K562 (cell line): Measurements from ENCODE around the gene KAT7. TPM values are rescaled to one million over a fixed set of nuclear protein-coding genes. Genes with fewer than 3 reads are reported as not detected.
A peak's percentile ranks its signal among the peaks of the same experiment; 100 is the strongest.

ENCODE experiments used
- ATAC-seq: fragments of 200-7000 bp; cut with Tn5 transposase; 3 replicates; pipeline ENCODE4 v1.9.1; 2020; ENCODE audit warnings: moderate library complexity
- BruUV-seq: library from RNA; stranded (reverse); fragments of 400-500 nt; replicated peaks from 2 replicates; lab custom pipeline; 2021; lab: Mats Ljungman, UMichigan
- CTCF ChIA-PET: fragments of 300-600 bp; formaldehyde crosslinking; extraction: SDS; loops from one replicate; lab custom pipeline; 2021; ENCODE audit warnings: low intra/inter-chr PET ratio; lab: Yijun Ruan, JAX
- POLR2A ChIA-PET: fragments of 300-600, 350-650 bp; sonication (Branson Sonifier 250); formaldehyde crosslinking; extraction: SDS; loops from one replicate; lab custom pipeline; 2021; ENCODE audit warnings: antibody characterized with exemption, inconsistent platforms; lab: Yijun Ruan, JAX
- DNase-seq, 4 experiments: peaks; one replicate each; pipeline versions ENCODE4 v3.0.0 to v3.0.0-alpha.2; 2011 to 2018; ENCODE audit warnings: low spot score in 3 of 4, mixed read lengths in 3 of 4; ENCODE audit errors: extremely low read depth in 1 of 4
- FAIRE-seq: peaks from 2 replicates; lab custom pipeline; 2011; peaks lifted over from hg19 to GRCh38; lab: Jason Lieb, UNC
- H2AFZ ChIP-seq: 2 replicates; pipeline ENCODE4 v1.6.0; 2011; ENCODE audit warnings: low read depth, low read length, control low read depth, inconsistent platforms
- H3K27ac ChIP-seq: fragments of 200-600 bp; 3 replicates; pipeline ENCODE4 v1.8.0; 2011; ENCODE audit warnings: low read depth, mild to moderate bottlenecking, control low read depth, inconsistent platforms, low read length, moderate library complexity, mixed read lengths; ENCODE audit errors: extremely low read depth
- H3K27me3 ChIP-seq, 2 experiments: fragments of 300-600 bp in 1 of 2; 2 replicates in 1 of 2; 3 replicates in 1 of 2; pipeline versions ENCODE4 v1.6.0 to v1.8.0; 2011; ENCODE audit warnings: inconsistent platforms in 2 of 2, low read length in 2 of 2, mild to moderate bottlenecking in 1 of 2, mixed read lengths in 1 of 2, moderate library complexity in 1 of 2; ENCODE audit not compliant: control insufficient read depth in 2 of 2, insufficient read depth in 2 of 2
- H3K36me3 ChIP-seq: fragments of 300-600 bp; 3 replicates; pipeline ENCODE4 v1.8.0; 2011; ENCODE audit warnings: mild to moderate bottlenecking, low read length, inconsistent platforms; ENCODE audit not compliant: control insufficient read depth, insufficient read depth
- H3K4me1 ChIP-seq, 2 experiments: fragments of 200-600 bp in 1 of 2; replicated peaks in 1 of 2; 2 replicates in 1 of 2; 3 replicates in 1 of 2; pipeline versions ENCODE4 v1.5.1 to v1.8.0; 2011; ENCODE audit warnings: inconsistent platforms in 2 of 2, low read length in 2 of 2, mild to moderate bottlenecking in 1 of 2, mixed read lengths in 1 of 2, moderate library complexity in 1 of 2; ENCODE audit not compliant: control insufficient read depth in 2 of 2, insufficient read depth in 2 of 2
- H3K4me2 ChIP-seq: 2 replicates; pipeline ENCODE4 v1.6.1; 2011; ENCODE audit warnings: low read length, control low read depth, inconsistent platforms, mixed read lengths; ENCODE audit not compliant: insufficient read depth
- H3K4me3 ChIP-seq: fragments of 200-600 bp; sonication (generic), shearing (Covaris generic); 2 replicates; pipeline ENCODE4 v1.5.1; 2016; ENCODE audit warnings: control low read depth, inconsistent platforms
- H3K79me2 ChIP-seq: fragments of 200-600 bp; 3 replicates; pipeline ENCODE4 v1.8.0; 2011; ENCODE audit warnings: low read length, inconsistent platforms; ENCODE audit not compliant: control insufficient read depth, insufficient read depth
- H3K9ac ChIP-seq, 2 experiments: 2 replicates each; pipeline versions ENCODE4 v1.6.0 to v1.6.1; 2011; ENCODE audit warnings: low read depth in 2 of 2, low read length in 2 of 2, control low read depth in 1 of 2, inconsistent platforms in 1 of 2, mild to moderate bottlenecking in 1 of 2, mixed read lengths in 1 of 2; ENCODE audit not compliant: insufficient read depth in 1 of 2
- H3K9me1 ChIP-seq: one replicate; pipeline ENCODE4 v1.6.0; 2011; ENCODE audit warnings: inconsistent platforms, mild to moderate bottlenecking, low read length, moderate library complexity; ENCODE audit not compliant: control insufficient read depth, insufficient read depth
- H3K9me3 ChIP-seq: replicated peaks from 2 replicates; pipeline ENCODE4 v1.5.1; 2011; ENCODE audit warnings: low read depth, low read length, inconsistent platforms; ENCODE audit not compliant: control insufficient read depth, insufficient read depth
- H4K20me1 ChIP-seq: replicated peaks from 2 replicates; pipeline ENCODE4 v1.6.1; 2011; ENCODE audit warnings: low read length, inconsistent platforms, mixed read lengths; ENCODE audit not compliant: control insufficient read depth, insufficient read depth
- ATF7 ChIP-seq: fragments of 450-650 bp; IDR thresholded peaks from 2 replicates; pipeline ENCODE4 v1.7.1; 2014; ENCODE audit warnings: mild to moderate bottlenecking, moderate library complexity
- NR2C2 ChIP-seq, 2 experiments: fragments of 200-800 bp in 1 of 2; sonication (Bioruptor generic) in 1 of 2; sonication (generic) in 1 of 2; formaldehyde crosslinking in 1 of 2; IDR thresholded peaks; 2 replicates each; pipeline versions ENCODE4 v1.6.1 to v1.8.0; 2016 to 2022; ENCODE audit warnings: mild to moderate bottlenecking in 1 of 2, missing compliant biosample characterization in 1 of 2, missing genetic modification characterization in 1 of 2, missing genetic modification reagents in 1 of 2
- POLR2H ChIP-seq: IDR thresholded peaks from 2 replicates; pipeline ENCODE4 v1.6.1; 2016; ENCODE audit warnings: missing genetic modification characterization, low read depth, mild to moderate bottlenecking, control low read depth, missing compliant biosample characterization, moderate library complexity
- WGBS: fragments of 100-300 bp; shearing (Covaris generic); methylation state at CpG from one replicate; pipeline ENCODE4 v1.1.6; 2016; ENCODE audit warnings: low coverage, mixed read lengths; ENCODE audit not compliant: insufficient coverage; ENCODE audit errors: missing lambda C conversion rate; 5-methylcytosine and 5-hydroxymethylcytosine counted together
- in situ Hi-C: fragments of 300-500 bp; cut with MboI; formaldehyde crosslinking; loops from 4 replicates; pipeline ENCODE4 v1.15.0; 2018; ENCODE audit warnings: inconsistent platforms, mixed read lengths
- intact Hi-C: fragments of 100-400 bp; cut with micrococcal nuclease; formaldehyde crosslinking; loops from 2 replicates; pipeline ENCODE4 v1.14.2; 2022
- polyA plus RNA-seq, 8 experiments: library from polyadenylated mRNA; depleted of rRNA in 4 of 8; stranded (reverse) in 5 of 8; unstranded in 3 of 8; fragments of >200 nt; fragmentation: Nextera tagmentation in 2 of 8; fragmentation: Illumina TruSeq in 1 of 8; extraction: Ambion mirVana in 2 of 8; extraction: Trizol in 1 of 8; gene quantifications; 2 replicates each; pipeline versions ENCODE4 v1.2.1 to v1.2.3, GENCODE V29; 2011 to 2014; ENCODE audit warnings: inconsistent platforms in 1 of 8, missing spikeins in 1 of 8
- total RNA-seq, 7 experiments: library from RNA; depleted of rRNA in 6 of 7; stranded (reverse); fragments of >200 nt in 6 of 7; fragmentation: Illumina TruSeq in 2 of 7; extraction: Trizol in 2 of 7; gene quantifications; 2 replicates each; pipeline versions ENCODE4 v1.2.1 to v1.2.3, GENCODE V29; 2011 to 2021; ENCODE audit warnings: low replicate concordance in 1 of 7
- TF ChIP-seq, protein P1 (sequence below): sonication (generic); formaldehyde crosslinking; IDR thresholded peaks from 2 replicates; pipeline ENCODE4 v1.8.0; 2022; ENCODE audit warnings: mild to moderate bottlenecking, missing genetic modification reagents
- TF ChIP-seq, protein P2 (sequence below), 2 experiments: fragments of 450-650 bp in 1 of 2; sonication (generic) in 1 of 2; formaldehyde crosslinking in 1 of 2; IDR thresholded peaks in 1 of 2; conservative IDR thresholded peaks in 1 of 2; 2 replicates each; pipeline versions ENCODE4 v1.6.1 to v1.8.1; 2016 to 2023; ENCODE audit warnings: mild to moderate bottlenecking in 2 of 2, moderate library complexity in 2 of 2, inconsistent platforms in 1 of 2, missing genetic modification reagents in 1 of 2
- TF ChIP-seq, protein P3 (sequence below), 3 experiments: IDR thresholded peaks in 2 of 3; conservative IDR thresholded peaks in 1 of 3; 2 replicates each; pipeline ENCODE4 v1.5.1; 2011 to 2012; ENCODE audit warnings: low read length in 3 of 3, mild to moderate bottlenecking in 3 of 3, control low read depth in 2 of 3, improper control_type of control experiment in 1 of 3, inconsistent platforms in 1 of 3, low read depth in 1 of 3, mixed read lengths in 1 of 3, moderate library complexity in 1 of 3; ENCODE audit not compliant: insufficient read depth in 2 of 3
- TF ChIP-seq, protein P4 (sequence below): fragments of 450-650 bp; IDR thresholded peaks from 2 replicates; pipeline ENCODE4 v1.6.1; 2016; ENCODE audit warnings: mild to moderate bottlenecking

Gene KAT7
- total and polyA plus RNA-seq, 9 of the 15 experiments (the other 6 are each of a cell fraction or from before 2014, with no cell fraction given), result 10.8 to 57.3 (median 34.8) TPM

DNA sequence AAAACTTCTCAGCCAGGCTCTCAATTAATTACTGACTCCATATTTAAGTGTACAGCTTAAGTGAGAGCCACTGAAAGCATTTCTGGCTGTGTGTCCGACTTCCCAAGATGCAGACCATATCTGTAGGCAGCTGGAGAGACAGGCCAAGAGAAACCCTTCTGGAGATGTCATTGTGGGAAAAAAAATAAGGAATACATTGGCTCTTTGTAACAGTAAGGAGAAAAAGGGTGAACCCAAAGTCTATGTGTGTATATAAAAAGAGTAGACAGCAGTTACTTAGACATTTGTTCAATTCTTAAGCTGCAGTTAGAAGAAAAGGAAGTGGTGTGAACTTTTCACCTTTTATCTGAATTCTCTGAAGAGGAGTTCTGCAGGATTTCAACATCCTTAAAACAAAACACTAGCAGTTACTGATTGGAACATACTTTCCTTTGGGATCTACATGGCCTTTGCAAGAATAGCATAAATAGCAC, 46.3 kb upstream of the KAT7 start (continued):
- TF ChIP-seq, protein P1, sequence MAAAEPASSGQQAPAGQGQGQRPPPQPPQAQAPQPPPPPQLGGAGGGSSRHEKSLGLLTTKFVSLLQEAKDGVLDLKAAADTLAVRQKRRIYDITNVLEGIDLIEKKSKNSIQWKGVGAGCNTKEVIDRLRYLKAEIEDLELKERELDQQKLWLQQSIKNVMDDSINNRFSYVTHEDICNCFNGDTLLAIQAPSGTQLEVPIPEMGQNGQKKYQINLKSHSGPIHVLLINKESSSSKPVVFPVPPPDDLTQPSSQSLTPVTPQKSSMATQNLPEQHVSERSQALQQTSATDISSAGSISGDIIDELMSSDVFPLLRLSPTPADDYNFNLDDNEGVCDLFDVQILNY (CRISPR knock-in tag), result no peak

DNA sequence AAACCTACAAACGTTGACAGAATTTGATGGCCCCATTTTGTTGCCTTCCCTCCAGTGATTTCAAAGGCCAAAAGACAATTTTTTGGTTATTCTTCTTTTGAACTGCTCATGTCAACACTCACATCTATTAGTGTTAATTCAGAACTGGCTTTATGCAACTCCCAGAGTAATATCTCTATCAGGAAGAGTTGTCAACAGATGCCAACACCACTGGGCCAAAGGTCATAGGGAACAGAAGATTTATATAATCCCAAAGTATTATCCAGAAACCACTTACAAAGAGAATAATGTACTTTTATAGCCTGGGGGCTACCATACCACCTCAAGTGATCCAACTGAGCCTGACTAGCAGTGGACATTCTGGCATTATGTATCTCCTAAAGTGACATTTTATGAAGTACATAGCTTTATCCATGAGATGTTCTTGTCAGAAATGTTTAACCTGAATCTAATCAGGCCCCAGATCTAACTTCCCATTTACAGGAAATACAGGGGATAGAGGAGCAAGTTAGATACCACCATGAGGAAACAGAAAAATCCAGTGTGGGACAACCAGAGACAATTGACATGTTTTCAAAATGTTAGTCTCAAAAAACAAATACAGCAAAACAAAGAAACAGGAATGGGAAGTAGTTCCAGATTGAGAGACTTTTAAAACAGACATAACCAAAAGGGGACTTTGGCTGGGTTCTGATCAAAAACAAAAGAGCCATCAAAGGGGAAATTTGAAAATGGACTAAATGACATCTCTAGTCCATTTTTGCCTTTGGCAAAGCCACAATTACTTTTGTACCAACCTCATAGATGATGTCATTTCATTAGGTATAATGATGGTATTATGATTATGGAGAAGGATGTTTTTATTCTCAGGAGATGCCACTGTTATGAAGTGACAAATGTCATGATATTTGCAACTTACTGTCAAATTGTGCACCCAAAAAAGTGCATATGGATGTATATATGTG, 43.0 kb upstream of the KAT7 start:
- H2AFZ ChIP-seq, result no peak overlapping the region
- no peaks in the 10 kb centered on the region for H3K9me3 ChIP-seq
- DNase-seq (no peak), ATAC-seq (no peak), FAIRE-seq (peak; percentile 19)
- H3K4me3 ChIP-seq, result no peak overlapping the region
- H3K9me1 ChIP-seq, result peaks cover 3% of the 10 kb centered on the region
- H3K4me1 ChIP-seq, result peaks cover 20 to 72% of the 10 kb centered on the region in 2 experiments
- H4K20me1 ChIP-seq, result peaks cover 20% of the 10 kb centered on the region
- no peaks in the 10 kb centered on the region for H3K27me3 ChIP-seq
- no TSS peak for BruUV-seq
- TF ChIP-seq, protein P2, sequence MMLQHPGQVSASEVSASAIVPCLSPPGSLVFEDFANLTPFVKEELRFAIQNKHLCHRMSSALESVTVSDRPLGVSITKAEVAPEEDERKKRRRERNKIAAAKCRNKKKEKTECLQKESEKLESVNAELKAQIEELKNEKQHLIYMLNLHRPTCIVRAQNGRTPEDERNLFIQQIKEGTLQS (IDR thresholded peaks at IDR 0.05), result peak; percentile 38
- TF ChIP-seq, protein P2 (CRISPR knock-in tag; conservative IDR thresholded peaks at IDR 0.05), result no peak
- TF ChIP-seq, protein P3, sequence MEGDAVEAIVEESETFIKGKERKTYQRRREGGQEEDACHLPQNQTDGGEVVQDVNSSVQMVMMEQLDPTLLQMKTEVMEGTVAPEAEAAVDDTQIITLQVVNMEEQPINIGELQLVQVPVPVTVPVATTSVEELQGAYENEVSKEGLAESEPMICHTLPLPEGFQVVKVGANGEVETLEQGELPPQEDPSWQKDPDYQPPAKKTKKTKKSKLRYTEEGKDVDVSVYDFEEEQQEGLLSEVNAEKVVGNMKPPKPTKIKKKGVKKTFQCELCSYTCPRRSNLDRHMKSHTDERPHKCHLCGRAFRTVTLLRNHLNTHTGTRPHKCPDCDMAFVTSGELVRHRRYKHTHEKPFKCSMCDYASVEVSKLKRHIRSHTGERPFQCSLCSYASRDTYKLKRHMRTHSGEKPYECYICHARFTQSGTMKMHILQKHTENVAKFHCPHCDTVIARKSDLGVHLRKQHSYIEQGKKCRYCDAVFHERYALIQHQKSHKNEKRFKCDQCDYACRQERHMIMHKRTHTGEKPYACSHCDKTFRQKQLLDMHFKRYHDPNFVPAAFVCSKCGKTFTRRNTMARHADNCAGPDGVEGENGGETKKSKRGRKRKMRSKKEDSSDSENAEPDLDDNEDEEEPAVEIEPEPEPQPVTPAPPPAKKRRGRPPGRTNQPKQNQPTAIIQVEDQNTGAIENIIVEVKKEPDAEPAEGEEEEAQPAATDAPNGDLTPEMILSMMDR (IDR thresholded peaks at IDR 0.05 in 2 of 3, conservative IDR thresholded peaks at IDR 0.05 in 1 of 3; ENCODE audit: insufficient read depth in 2 of 3, low read depth in 1 of 3, low read length in 3 of 3), result no peak
- peak; percentile 20; the same call in 1 of the 2 replicates for TF ChIP-seq ATF7
- TF ChIP-seq, protein P4, sequence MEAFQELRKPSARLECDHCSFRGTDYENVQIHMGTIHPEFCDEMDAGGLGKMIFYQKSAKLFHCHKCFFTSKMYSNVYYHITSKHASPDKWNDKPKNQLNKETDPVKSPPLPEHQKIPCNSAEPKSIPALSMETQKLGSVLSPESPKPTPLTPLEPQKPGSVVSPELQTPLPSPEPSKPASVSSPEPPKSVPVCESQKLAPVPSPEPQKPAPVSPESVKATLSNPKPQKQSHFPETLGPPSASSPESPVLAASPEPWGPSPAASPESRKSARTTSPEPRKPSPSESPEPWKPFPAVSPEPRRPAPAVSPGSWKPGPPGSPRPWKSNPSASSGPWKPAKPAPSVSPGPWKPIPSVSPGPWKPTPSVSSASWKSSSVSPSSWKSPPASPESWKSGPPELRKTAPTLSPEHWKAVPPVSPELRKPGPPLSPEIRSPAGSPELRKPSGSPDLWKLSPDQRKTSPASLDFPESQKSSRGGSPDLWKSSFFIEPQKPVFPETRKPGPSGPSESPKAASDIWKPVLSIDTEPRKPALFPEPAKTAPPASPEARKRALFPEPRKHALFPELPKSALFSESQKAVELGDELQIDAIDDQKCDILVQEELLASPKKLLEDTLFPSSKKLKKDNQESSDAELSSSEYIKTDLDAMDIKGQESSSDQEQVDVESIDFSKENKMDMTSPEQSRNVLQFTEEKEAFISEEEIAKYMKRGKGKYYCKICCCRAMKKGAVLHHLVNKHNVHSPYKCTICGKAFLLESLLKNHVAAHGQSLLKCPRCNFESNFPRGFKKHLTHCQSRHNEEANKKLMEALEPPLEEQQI, result no peak
- 0 out of 2 replicates have a peak, but pooled peaks have one; percentile 15 for TF ChIP-seq POLR2H (tag)
- TF ChIP-seq NR2C2 (CRISPR knock-in tag; IDR thresholded peaks at IDR 0.05), result no peak
- TF ChIP-seq NR2C2 (tag; IDR thresholded peaks at IDR 0.05), result peak; percentile 31; the same call in 1 of the 2 replicates
- H3K4me2 ChIP-seq, result no peak overlapping the region
- intact Hi-C loops (no loop called here), in situ Hi-C loops (no loop called here)
- CTCF ChIA-PET, result no interaction called here
- POLR2A ChIA-PET, result interaction anchor here (1.3 kb wide), 1 partner anchor 18 kb away, joined by 7 read pairs; the partner anchor contains the start of gene FAM117A
- H3K27ac ChIP-seq, result no peak overlapping the region
- H3K79me2 ChIP-seq, result peaks cover 93% of the 10 kb centered on the region
- peaks cover 86% of the 10 kb centered on the region for H3K36me3 ChIP-seq
- 18% methylated on average over 1 of the region's 1 CpG for WGBS
- H3K9ac ChIP-seq, result no peak overlapping the region
